Measurements from ENCODE around the gene LAMTOR2. TPM values are rescaled to one million over a fixed set of nuclear protein-coding genes. Genes with fewer than 3 reads are reported as not detected.

Gene LAMTOR2
- total and polyA plus RNA-seq, 9 of the 15 experiments (the other 6 are each of a cell fraction or from before 2014, with no cell fraction given) = 39.0 to 161 (median 74.6) TPM

DNA sequence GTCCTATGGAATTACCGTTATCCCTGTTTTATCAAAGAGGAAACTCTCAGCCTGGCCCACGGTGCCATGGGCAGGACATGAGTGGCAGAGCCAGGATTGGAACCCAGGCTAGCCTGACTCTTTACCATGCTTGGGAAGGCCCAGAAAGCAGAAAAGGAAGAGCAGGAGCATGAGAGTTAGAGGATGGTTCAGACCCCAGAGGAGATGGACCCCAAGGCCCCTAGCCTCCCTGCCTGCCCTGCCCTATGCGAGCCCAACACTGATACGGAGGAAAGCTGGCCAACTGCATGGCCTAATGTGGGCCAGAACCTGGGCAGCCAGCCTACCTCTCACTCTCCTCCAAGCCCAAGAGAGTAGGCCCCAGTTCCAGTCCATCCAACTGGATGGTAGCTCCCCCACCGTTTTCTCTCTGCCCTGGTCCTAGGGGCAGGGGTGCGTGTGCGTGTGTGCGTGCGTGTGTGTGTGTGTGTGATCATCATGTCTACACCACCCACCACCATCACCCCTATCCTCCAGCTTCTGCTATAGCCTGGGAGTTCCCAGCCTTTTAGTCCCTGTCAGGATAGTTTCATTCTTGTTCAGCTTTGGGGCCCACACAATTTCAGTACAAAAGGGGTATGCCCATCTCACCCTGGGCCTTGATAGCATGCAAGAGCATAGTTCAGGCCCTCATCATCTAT, 43.1 kb downstream of the LAMTOR2 start:
- BruUV-seq (replicated peaks) = no TSS peak
- FAIRE-seq (no peak), ATAC-seq (no peak), DNase-seq (ENCODE audit: extremely low read depth in 1 of 4, low spot score in 3 of 4) (no peak)
- Histone ChIP-seq H3K36me3 (ENCODE audit: control insufficient read depth, insufficient read depth, low read length) (no peaks in the 10 kb centered on the region), H3K4me2 (ENCODE audit: insufficient read depth, low read length) (no peak overlapping the region), H2AFZ (ENCODE audit: low read depth, low read length) (no peak overlapping the region), H3K9ac (ENCODE audit: insufficient read depth in 1 of 2, low read depth in 2 of 2, low read length in 2 of 2) (0 out of 4 replicates have a peak overlapping the region, but pooled peaks of 1 of the 2 experiments have one; percentile 19), H4K20me1 (replicated peaks; ENCODE audit: control insufficient read depth, insufficient read depth, low read length) (no peaks in the 10 kb centered on the region), H3K4me1 (replicated peaks in 1 of 2; ENCODE audit: control insufficient read depth in 2 of 2, insufficient read depth in 2 of 2, low read length in 2 of 2) (peaks cover 0 to 11% of the 10 kb centered on the region in 2 experiments; a peak in 2 of 5 replicates), H3K79me2 (ENCODE audit: control insufficient read depth, insufficient read depth, low read length) (no peaks in the 10 kb centered on the region), H3K27me3 (ENCODE audit: control insufficient read depth in 2 of 2, insufficient read depth in 2 of 2, low read length in 2 of 2) (no peaks in the 10 kb centered on the region), H3K9me1 (ENCODE audit: control insufficient read depth, insufficient read depth, low read length) (no peaks in the 10 kb centered on the region), H3K4me3 (no peak overlapping the region), H3K27ac (ENCODE audit: extremely low read depth, low read depth, low read length) (no peak overlapping the region), H3K9me3 (replicated peaks; ENCODE audit: control insufficient read depth, insufficient read depth, low read depth, low read length) (no peaks in the 10 kb centered on the region)
- CTCF ChIA-PET (ENCODE audit: low intra/inter-chr PET ratio) = interaction anchor here (0.6 to 3.4 kb wide), 4 partner anchors 33 to 847 kb away, joined by 3 to 71 read pairs (median 5); no protein-coding TSS in a partner anchor
- POLR2A ChIA-PET = interaction anchor here (0.6 to 12.5 kb wide), 8 partner anchors 8 to 147 kb away, joined by 3 to 164 read pairs (median 8); partner anchors contain the start of gene LMNA
- 67% methylated on average over 9 of the region's 9 CpGs for WGBS (ENCODE audit: insufficient coverage, low coverage, missing lambda C conversion rate)
- intact Hi-C loops (cut with micrococcal nuclease) (loop anchor here (5.0 to 10.0 kb wide), 2 partner anchors 130 to 347 kb away; no protein-coding TSS in a partner anchor), in situ Hi-C loops (cut with MboI) (no loop called here)
- no peak for TF ChIP-seq RBM34 (IDR thresholded peaks at IDR 0.05; ENCODE audit: borderline replicate concordance, insufficient read depth, low read length)
- no peak for TF ChIP-seq ETS2 (tag; IDR thresholded peaks at IDR 0.05; ENCODE audit: borderline replicate concordance, poor library complexity, severe bottlenecking)
- no peak for TF ChIP-seq EGR1 (conservative IDR thresholded peaks at IDR 0.05)
- no peak for TF ChIP-seq RFX7 (CRISPR knock-in tag; IDR thresholded peaks at IDR 0.05)
- no peak for TF ChIP-seq PCBP2 (IDR thresholded peaks at IDR 0.05; ENCODE audit: low read depth, low read length, poor library complexity, severe bottlenecking)
- TF ChIP-seq MAFG (tag; conservative IDR thresholded peaks at IDR 0.05) = no peak
- no peak for TF ChIP-seq YY1 (IDR thresholded peaks at IDR 0.05; ENCODE audit: borderline replicate concordance in 1 of 3, control insufficient read depth in 1 of 3, extremely low read depth in 1 of 3, insufficient read depth in 3 of 3, insufficient read length in 1 of 3, insufficient replicate concordance in 2 of 3, low read depth in 1 of 3, low read length in 2 of 3)
- TF ChIP-seq, protein P1, sequence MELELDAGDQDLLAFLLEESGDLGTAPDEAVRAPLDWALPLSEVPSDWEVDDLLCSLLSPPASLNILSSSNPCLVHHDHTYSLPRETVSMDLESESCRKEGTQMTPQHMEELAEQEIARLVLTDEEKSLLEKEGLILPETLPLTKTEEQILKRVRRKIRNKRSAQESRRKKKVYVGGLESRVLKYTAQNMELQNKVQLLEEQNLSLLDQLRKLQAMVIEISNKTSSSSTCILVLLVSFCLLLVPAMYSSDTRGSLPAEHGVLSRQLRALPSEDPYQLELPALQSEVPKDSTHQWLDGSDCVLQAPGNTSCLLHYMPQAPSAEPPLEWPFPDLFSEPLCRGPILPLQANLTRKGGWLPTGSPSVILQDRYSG (tag; conservative IDR thresholded peaks at IDR 0.05; ENCODE audit: low read depth) = no peak
- TF ChIP-seq BMI1 (IDR thresholded peaks at IDR 0.05; ENCODE audit: low read length) = no peak
- no peak for TF ChIP-seq CC2D1A (IDR thresholded peaks at IDR 0.05)
- TF ChIP-seq ZNF507 (tag; conservative IDR thresholded peaks at IDR 0.05) = no peak
- TF ChIP-seq JUND (IDR thresholded peaks at IDR 0.05; ENCODE audit: borderline replicate concordance, low read depth, low read length) = no peak
- TF ChIP-seq JUND (tag; IDR thresholded peaks at IDR 0.05; ENCODE audit: borderline replicate concordance, low read depth, low read length) = no peak
- TF ChIP-seq, protein P2, sequence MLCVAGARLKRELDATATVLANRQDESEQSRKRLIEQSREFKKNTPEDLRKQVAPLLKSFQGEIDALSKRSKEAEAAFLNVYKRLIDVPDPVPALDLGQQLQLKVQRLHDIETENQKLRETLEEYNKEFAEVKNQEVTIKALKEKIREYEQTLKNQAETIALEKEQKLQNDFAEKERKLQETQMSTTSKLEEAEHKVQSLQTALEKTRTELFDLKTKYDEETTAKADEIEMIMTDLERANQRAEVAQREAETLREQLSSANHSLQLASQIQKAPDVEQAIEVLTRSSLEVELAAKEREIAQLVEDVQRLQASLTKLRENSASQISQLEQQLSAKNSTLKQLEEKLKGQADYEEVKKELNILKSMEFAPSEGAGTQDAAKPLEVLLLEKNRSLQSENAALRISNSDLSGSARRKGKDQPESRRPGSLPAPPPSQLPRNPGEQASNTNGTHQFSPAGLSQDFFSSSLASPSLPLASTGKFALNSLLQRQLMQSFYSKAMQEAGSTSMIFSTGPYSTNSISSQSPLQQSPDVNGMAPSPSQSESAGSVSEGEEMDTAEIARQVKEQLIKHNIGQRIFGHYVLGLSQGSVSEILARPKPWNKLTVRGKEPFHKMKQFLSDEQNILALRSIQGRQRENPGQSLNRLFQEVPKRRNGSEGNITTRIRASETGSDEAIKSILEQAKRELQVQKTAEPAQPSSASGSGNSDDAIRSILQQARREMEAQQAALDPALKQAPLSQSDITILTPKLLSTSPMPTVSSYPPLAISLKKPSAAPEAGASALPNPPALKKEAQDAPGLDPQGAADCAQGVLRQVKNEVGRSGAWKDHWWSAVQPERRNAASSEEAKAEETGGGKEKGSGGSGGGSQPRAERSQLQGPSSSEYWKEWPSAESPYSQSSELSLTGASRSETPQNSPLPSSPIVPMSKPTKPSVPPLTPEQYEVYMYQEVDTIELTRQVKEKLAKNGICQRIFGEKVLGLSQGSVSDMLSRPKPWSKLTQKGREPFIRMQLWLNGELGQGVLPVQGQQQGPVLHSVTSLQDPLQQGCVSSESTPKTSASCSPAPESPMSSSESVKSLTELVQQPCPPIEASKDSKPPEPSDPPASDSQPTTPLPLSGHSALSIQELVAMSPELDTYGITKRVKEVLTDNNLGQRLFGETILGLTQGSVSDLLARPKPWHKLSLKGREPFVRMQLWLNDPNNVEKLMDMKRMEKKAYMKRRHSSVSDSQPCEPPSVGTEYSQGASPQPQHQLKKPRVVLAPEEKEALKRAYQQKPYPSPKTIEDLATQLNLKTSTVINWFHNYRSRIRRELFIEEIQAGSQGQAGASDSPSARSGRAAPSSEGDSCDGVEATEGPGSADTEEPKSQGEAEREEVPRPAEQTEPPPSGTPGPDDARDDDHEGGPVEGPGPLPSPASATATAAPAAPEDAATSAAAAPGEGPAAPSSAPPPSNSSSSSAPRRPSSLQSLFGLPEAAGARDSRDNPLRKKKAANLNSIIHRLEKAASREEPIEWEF (CRISPR knock-in tag; IDR thresholded peaks at IDR 0.05) = no peak
- TF ChIP-seq SETDB1 (IDR thresholded peaks at IDR 0.05; ENCODE audit: low read length) = no peak
- TF ChIP-seq KLF1 (tag; IDR thresholded peaks at IDR 0.05) = no peak
